ENCODE measurements around the gene KIF26B. TPM values are rescaled to one million over a fixed set of nuclear protein-coding genes. Genes with fewer than 3 reads are reported as not detected.

The KIF26B gene
- total RNA-seq, 4 donors from 2014 or later, result 2.4 to 6.7 (median 6.1) TPM

DNA sequence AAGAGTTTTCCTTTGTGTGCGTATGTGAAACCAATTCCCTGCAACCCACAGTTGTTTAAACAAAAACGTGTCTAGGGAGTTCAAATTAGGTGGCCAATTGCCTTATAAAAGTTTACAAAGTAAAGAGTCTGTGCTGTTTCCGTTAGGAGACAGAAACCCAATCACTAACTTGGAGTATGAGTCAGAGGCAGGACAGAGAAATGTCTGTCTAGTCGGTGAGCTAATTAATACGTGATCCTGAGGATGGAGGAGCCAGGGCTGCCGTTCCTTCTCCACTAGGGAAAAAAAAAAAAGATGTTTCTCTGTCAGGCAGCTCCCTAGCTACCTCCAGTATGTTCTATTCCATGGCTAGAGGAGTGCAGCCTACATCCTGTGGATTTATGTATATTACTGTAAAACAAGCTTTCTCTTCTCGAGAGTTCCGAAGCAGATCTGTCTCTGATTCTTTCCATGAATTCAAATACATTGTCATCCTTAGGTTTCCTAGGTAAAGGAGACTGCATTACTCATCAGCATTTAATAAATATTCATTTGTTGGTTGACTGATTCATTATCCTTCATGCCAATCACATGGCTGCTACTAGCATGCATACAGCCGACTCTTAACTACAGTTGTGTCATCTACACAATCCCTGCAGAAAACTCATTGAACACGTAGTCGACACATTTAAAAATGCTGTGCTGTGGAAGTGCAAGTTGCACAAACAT lies 430.6 kb downstream of the KIF26B start:
- WGBS, 2 donors, result 83 to 84% methylated on average over 11 of the region's 11 CpGs

DNA sequence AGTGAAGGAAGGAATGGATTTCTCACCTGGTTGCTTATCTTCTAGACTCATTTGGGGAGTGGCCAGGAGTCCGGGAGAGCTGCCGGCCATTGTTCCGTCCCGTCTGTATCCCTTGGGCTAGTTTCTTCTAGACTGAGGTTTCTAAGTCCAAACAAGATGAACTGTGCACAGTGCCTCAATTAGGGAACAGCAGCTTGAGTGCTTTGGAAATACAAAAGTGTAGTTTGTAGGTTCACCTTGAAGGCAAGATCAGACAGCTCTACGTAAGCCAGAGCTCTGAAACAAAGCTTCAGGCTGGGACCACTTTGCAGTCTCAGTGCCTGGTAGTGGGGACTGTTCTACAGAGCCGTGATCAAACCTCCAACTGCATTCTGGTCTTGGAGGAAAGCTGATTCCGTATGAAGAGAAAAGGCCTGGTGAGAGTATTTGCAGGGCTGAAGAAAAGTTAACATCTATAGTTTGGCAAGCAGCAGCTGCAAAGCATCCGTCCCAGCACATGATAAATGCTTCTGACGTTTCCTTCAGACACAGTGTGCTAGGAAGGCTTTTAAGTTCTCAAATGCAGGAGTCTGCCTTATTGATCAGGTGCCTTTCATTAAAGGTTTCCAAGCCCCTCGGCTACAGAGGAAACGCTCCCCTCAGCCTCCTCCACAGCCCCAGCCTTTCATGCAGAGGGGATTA lies 432.8 kb downstream of the KIF26B start:
- Histone ChIP-seq H3K27me3 (no peaks in the 10 kb centered on the region), H3K9me3 (no peaks in the 10 kb centered on the region), H3K4me3 (replicated peaks in 1 of 3) (no peak overlapping the region), H3K27ac (no peak overlapping the region), H3K4me1 (peaks cover 3 to 7% of the 10 kb centered on the region in 2 donors), H3K36me3 (no peaks in the 10 kb centered on the region)
- WGBS, 2 donors, result 85% methylated on average over 11 of the region's 11 CpGs
- no peak for DNase-seq
- no peak for TF ChIP-seq POLR2A (IDR thresholded peaks at IDR 0.05)
- TF ChIP-seq, protein P1, sequence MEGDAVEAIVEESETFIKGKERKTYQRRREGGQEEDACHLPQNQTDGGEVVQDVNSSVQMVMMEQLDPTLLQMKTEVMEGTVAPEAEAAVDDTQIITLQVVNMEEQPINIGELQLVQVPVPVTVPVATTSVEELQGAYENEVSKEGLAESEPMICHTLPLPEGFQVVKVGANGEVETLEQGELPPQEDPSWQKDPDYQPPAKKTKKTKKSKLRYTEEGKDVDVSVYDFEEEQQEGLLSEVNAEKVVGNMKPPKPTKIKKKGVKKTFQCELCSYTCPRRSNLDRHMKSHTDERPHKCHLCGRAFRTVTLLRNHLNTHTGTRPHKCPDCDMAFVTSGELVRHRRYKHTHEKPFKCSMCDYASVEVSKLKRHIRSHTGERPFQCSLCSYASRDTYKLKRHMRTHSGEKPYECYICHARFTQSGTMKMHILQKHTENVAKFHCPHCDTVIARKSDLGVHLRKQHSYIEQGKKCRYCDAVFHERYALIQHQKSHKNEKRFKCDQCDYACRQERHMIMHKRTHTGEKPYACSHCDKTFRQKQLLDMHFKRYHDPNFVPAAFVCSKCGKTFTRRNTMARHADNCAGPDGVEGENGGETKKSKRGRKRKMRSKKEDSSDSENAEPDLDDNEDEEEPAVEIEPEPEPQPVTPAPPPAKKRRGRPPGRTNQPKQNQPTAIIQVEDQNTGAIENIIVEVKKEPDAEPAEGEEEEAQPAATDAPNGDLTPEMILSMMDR (IDR thresholded peaks at IDR 0.05), result no peak
- intact Hi-C loops (cut with DNase I), result no loop called here

More for the DNA sequence above, 430.6 kb downstream of the KIF26B start:
- H3K4me3 ChIP-seq (replicated peaks in 1 of 3), result no peak overlapping the region
- H3K27me3 ChIP-seq, result no peaks in the 10 kb centered on the region
- H3K4me1 ChIP-seq, result peaks cover 3 to 7% of the 10 kb centered on the region in 2 donors
- no peak for DNase-seq
- H3K9me3 ChIP-seq, result no peaks in the 10 kb centered on the region
- intact Hi-C loops (cut with DNase I), result no loop called here
- no peak overlapping the region for H3K27ac ChIP-seq
- H3K36me3 ChIP-seq, result no peaks in the 10 kb centered on the region
- TF ChIP-seq, protein P1 (IDR thresholded peaks at IDR 0.05), result no peak
- TF ChIP-seq POLR2A (IDR thresholded peaks at IDR 0.05), result no peak

DNA sequence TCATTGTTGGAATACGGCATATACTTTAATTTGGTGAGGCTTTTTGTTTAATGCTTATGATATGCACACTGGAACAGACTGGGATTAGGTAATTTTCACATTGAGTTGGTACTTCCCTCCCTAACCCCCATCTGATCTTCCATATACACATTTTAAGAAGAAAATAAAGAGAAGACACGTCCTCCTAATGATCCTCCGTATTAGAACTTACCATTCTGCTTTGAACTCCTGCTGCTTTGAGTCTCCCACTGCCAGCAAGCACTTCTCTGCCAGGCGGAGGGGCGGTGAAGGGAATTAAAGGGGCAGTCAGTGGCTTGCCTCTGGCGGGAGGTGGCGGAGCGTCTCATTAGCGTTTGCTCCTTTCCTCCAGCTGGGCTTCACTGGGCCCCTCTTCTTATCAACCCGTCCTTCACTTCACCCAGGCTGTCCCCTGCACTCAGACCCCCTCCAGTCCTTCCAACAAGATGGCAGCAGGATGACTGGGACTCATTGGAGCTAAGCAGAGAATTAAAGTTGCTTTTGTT lies 433.4 kb downstream of the KIF26B start:
- TF ChIP-seq, protein P1 (IDR thresholded peaks at IDR 0.05), result no peak
- no peak for TF ChIP-seq POLR2A (IDR thresholded peaks at IDR 0.05)
- no peak for DNase-seq
- H3K9me3 ChIP-seq, result no peaks in the 10 kb centered on the region
- WGBS, 2 donors, result 84 to 87% methylated on average over 10 of the region's 10 CpGs
- H3K4me1 ChIP-seq, result peaks cover 3 to 7% of the 10 kb centered on the region in 2 donors
- no peaks in the 10 kb centered on the region for H3K36me3 ChIP-seq
- H3K27me3 ChIP-seq, result no peaks in the 10 kb centered on the region
- intact Hi-C loops (cut with DNase I), result no loop called here
- H3K27ac ChIP-seq, result no peak overlapping the region
- H3K4me3 ChIP-seq (replicated peaks in 1 of 3), result no peak overlapping the region

DNA sequence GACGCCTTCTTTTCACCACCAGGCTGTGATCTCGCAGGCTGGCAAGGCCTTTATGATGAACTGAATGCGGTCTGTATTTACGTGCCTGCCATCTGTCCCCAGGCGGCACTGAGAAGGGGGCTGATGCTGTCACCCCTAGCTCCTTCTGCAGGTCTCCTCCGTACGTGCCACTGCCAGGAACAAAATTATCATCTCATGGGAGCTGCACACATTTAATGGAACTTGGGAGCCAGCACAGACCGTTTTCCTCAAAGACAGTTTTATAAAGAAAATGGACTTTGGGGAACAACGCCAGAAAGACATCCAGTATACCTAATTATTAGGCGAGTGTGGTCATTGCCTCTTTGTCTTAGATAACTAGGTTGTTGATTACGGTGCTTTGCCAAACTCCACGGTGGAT lies 434.5 kb downstream of the KIF26B start:
- no peak overlapping the region for H3K4me3 ChIP-seq (replicated peaks in 1 of 3)
- H3K9me3 ChIP-seq, result no peaks in the 10 kb centered on the region
- no peak for DNase-seq
- H3K36me3 ChIP-seq, result no peaks in the 10 kb centered on the region
- no peaks in the 10 kb centered on the region for H3K27me3 ChIP-seq
- H3K4me1 ChIP-seq, result no peaks in the 10 kb centered on the region
- no peak overlapping the region for H3K27ac ChIP-seq
- TF ChIP-seq POLR2A (IDR thresholded peaks at IDR 0.05), result no peak
- TF ChIP-seq, protein P1 (IDR thresholded peaks at IDR 0.05), result no peak
- intact Hi-C loops (cut with DNase I), result no loop called here
- 92 to 93% methylated on average over 12 of the region's 12 CpGs for WGBS, 2 donors

DNA sequence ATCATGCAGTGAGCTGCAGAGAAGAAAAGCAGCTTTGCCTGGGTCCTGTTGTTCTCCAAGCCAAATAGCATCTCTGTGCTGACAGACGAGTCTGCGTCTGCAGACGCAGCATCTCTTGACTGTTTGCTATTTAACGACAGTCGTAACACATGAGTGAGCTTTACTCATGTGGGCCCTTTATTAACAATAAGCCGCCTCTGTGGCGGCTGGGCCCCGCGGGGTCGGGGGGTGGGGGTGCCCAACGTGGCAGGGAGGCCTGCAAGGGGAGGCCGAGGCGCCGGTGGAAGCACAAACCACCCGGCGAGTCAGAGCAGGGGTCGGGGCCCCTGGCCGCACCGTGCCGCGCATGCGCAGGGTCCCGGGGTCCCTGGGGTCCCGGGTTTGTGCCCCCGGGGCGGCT lies 435.1 kb downstream of the KIF26B start:
- H3K4me3 ChIP-seq (replicated peaks in 1 of 3), result no peak overlapping the region
- intact Hi-C loops (cut with DNase I), result no loop called here
- H3K9me3 ChIP-seq, result no peaks in the 10 kb centered on the region
- H3K27me3 ChIP-seq, result no peaks in the 10 kb centered on the region
- H3K36me3 ChIP-seq, result no peaks in the 10 kb centered on the region
- DNase-seq, result no peak
- TF ChIP-seq, protein P1 (IDR thresholded peaks at IDR 0.05), result no peak
- no peak for TF ChIP-seq POLR2A (IDR thresholded peaks at IDR 0.05)
- H3K4me1 ChIP-seq, result no peaks in the 10 kb centered on the region
- no peak overlapping the region for H3K27ac ChIP-seq
- WGBS, 2 donors, result 82 to 85% methylated on average over 19 to 21 of the region's 26 CpGs
